Adrenal gland (tissue), 12 donors: ENCODE data around the gene CGRRF1. TPM values are rescaled to one million over a fixed set of nuclear protein-coding genes. Genes with fewer than 3 reads are reported as not detected.

Experiments
- DNase-seq, 7 donors: peaks; one replicate each; pipeline ENCODE4 v3.0.0-alpha.2; 2019 to 2020
- H3K27ac ChIP-seq, 5 donors: fragments of 200-600 bp; sonication (generic) in 4 of 5; 1 replicate in 3 of 5; 2 replicates in 2 of 5; pipeline versions ENCODE4 v1.5.1 to v1.8.0; 2016 to 2020; ENCODE audit warnings: mild to moderate bottlenecking in 1 of 5
- H3K27me3 ChIP-seq: fragments of 200-600 bp; 2 replicates; pipeline ENCODE4 v1.8.0; 2021
- H3K36me3 ChIP-seq, 2 donors: fragments of 200-600 bp; replicated peaks in 1 of 2; 1 replicate in 1 of 2; 2 replicates in 1 of 2; pipeline versions ENCODE4 v1.5.1 to v1.8.0; 2018 to 2022
- H3K4me1 ChIP-seq, 2 donors: fragments of 200-600 bp; replicated peaks in 1 of 2; 1 replicate in 1 of 2; 2 replicates in 1 of 2; pipeline versions ENCODE4 v1.5.1 to v1.8.0; 2018 to 2021
- H3K4me3 ChIP-seq, 4 donors: fragments of 200-600 bp; sonication (generic) in 3 of 4; one replicate each; pipeline ENCODE4 v1.5.1; 2016 to 2018
- H3K9me3 ChIP-seq, 3 donors: fragments of 200-600 bp; sonication (generic) in 1 of 3; replicated peaks in 1 of 3; 1 replicate in 2 of 3; 2 replicates in 1 of 3; pipeline versions ENCODE4 v1.5.1 to v1.8.0; 2016 to 2021
- CTCF ChIP-seq, 6 experiments: fragments of 450-650 bp in 4 of 6; fragments of 200-600 bp in 2 of 6; sonication (generic) in 1 of 6; IDR thresholded peaks; 1 replicate in 5 of 6; 2 replicates in 1 of 6; pipeline versions ENCODE4 v1.5.1 to v1.8.0; 2016 to 2021; ENCODE audit warnings: antibody characterized with exemption in 6 of 6, mild to moderate bottlenecking in 2 of 6, moderate library complexity in 1 of 6
- POLR2A ChIP-seq, 2 donors: fragments of 450-650 bp; IDR thresholded peaks; one replicate each; pipeline ENCODE4 v1.6.1; 2017; ENCODE audit warnings: antibody characterized with exemption in 2 of 2, mild to moderate bottlenecking in 2 of 2, moderate library complexity in 1 of 2
- WGBS, 4 donors: extraction: QIAGEN DNeasy Blood & Tissue Kit in 2 of 4; methylation state at CpG; one replicate each; pipeline versions ENCODE4 v1.1.5 to v1.1.7; 2013 to 2017; 5-methylcytosine and 5-hydroxymethylcytosine counted together
- intact Hi-C, 2 donors: fragments of 100-400 bp; cut with DNase I; formaldehyde crosslinking; loops; one replicate each; pipeline versions ENCODE4 v1.14.1 to v1.15.0; 2022 to 2023
- polyA plus RNA-seq, 3 donors: library from polyadenylated mRNA; stranded (reverse); fragments of 200-250 nt in 2 of 3; fragments of 350-450 nt in 1 of 3; fragmentation: Illumina TruSeq in 1 of 3; extraction: RNeasy Lipid Tissue Mini Kit (QIAGEN cat#74804) in 1 of 3; gene quantifications; one replicate each; pipeline ENCODE4 v1.2.3, GENCODE V29; 2013 to 2014
- total RNA-seq, 9 donors: library from RNA; depleted of rRNA in 4 of 9; stranded (reverse); fragments of >200 nt in 4 of 9; fragments of 120-200 nt in 1 of 9; fragmentation: NEBNext Ultra II Directional in 1 of 9; extraction: Animal tissue kit (Norgen Biotek cat#: 25700) in 1 of 9; gene quantifications; one replicate each; pipeline versions ENCODE4 v1.1.0 to v1.2.4, GENCODE V29; 2013 to 2023
- donor health status: healthy with polysubstance abuse.
- donor health status: Bipolar disorder and iron deficiency.
- donor health status: DM: yes; HTN: yes; CAD: no.
- donor health status: DM: no; HTN: no; CAD: no.
- donor health status: DM: no; HTN: no; CAD: no.
- donor health status: DM: yes; HTN: yes; CAD: no.

The CGRRF1 gene
- total and polyA plus RNA-seq, 12 donors, result 9.4 to 26.9 (median 18.5) TPM

GRCh38 chr14:54556535-54556934 lies 46.8 kb downstream of the CGRRF1 start:
- Histone ChIP-seq H3K4me1 (no peaks in the 10 kb centered on the region), H3K27me3 (no peaks in the 10 kb centered on the region), H3K36me3 (no peaks in the 10 kb centered on the region), H3K9me3 (no peaks in the 10 kb centered on the region), H3K27ac (no peak overlapping the region), H3K4me3 (no peak overlapping the region)
- intact Hi-C loops, result loop anchor here in 1 of 2 donors (10.0 kb wide), 1 partner anchor 248 kb away; no protein-coding TSS in a partner anchor
- no peak for DNase-seq
- WGBS, 4 donors, result 85 to 91% (median 86%) methylated on average over 9 of the region's 9 CpGs
- TF ChIP-seq POLR2A (IDR thresholded peaks at IDR 0.05) (no peak), CTCF (IDR thresholded peaks at IDR 0.05) (no peak)

- DNase-seq, result no peak
- no peak overlapping the region for H3K4me3 ChIP-seq
- H3K4me1 ChIP-seq, result peaks cover 0 to 10% of the 10 kb centered on the region in 2 donors
- no peaks in the 10 kb centered on the region for H3K27me3 ChIP-seq
- WGBS, 4 donors, result 45 to 47% (median 45%) methylated on average over 5 of the region's 5 CpGs
- TF ChIP-seq CTCF (IDR thresholded peaks at IDR 0.05) (no peak), POLR2A (IDR thresholded peaks at IDR 0.05) (no peak)
- H3K9me3 ChIP-seq, result no peaks in the 10 kb centered on the region
- no peak overlapping the region for H3K27ac ChIP-seq
- intact Hi-C loops, result loop anchor here in 1 of 2 donors (10.0 kb wide), 1 partner anchor 242 kb away; no protein-coding TSS in a partner anchor
- H3K36me3 ChIP-seq, result no peaks in the 10 kb centered on the region
Measured at GRCh38 chr14:54562334-54562733, 52.6 kb downstream of the CGRRF1 start.

GRCh38 chr14:54564071-54564867 lies 54.6 kb downstream of the CGRRF1 start:
- 13 to 21% (median 16%) methylated on average over 9 of the region's 9 CpGs for WGBS, 4 donors
- peak overlapping the region in 2 of 4 donors; percentile 52 to 67 for H3K4me3 ChIP-seq
- peaks cover 0 to 10% of the 10 kb centered on the region in 2 donors for H3K4me1 ChIP-seq
- no peaks in the 10 kb centered on the region for H3K9me3 ChIP-seq
- no peak for DNase-seq
- H3K36me3 ChIP-seq, result no peaks in the 10 kb centered on the region
- no peaks in the 10 kb centered on the region for H3K27me3 ChIP-seq
- peak overlapping the region; percentile 96 to 99 (median 98) for H3K27ac ChIP-seq
- intact Hi-C loops, result loop anchor here in 1 of 2 donors (10.0 kb wide), 1 partner anchor 241 kb away; no protein-coding TSS in a partner anchor
- TF ChIP-seq CTCF (IDR thresholded peaks at IDR 0.05), result peak; percentile 75 to 99 (median 90)
- TF ChIP-seq POLR2A (IDR thresholded peaks at IDR 0.05), result no peak

- peak in 4 of 6 experiments; percentile 6 to 36 (median 34) for TF ChIP-seq CTCF (IDR thresholded peaks at IDR 0.05)
- TF ChIP-seq POLR2A (IDR thresholded peaks at IDR 0.05), result peak; percentile 22 to 29
- Histone ChIP-seq H3K36me3 (no peaks in the 10 kb centered on the region), H3K4me1 (peaks cover 0 to 13% of the 10 kb centered on the region in 2 donors), H3K4me3 (peak overlapping the region; percentile 49 to 67 (median 52)), H3K27ac (peak overlapping the region; percentile 96 to 99 (median 98)), H3K27me3 (no peaks in the 10 kb centered on the region), H3K9me3 (no peaks in the 10 kb centered on the region)
- WGBS, 4 donors, result 0 to 12% (median 5%) methylated on average over 15 to 69 of the region's 69 CpGs
- intact Hi-C loops, result loop anchor here (5.0 to 10.0 kb wide), 2 partner anchors 127 to 240 kb away; no protein-coding TSS in a partner anchor
- peak; percentile 67 to 79 (median 71) for DNase-seq
Measured at GRCh38 chr14:54564868-54565784, 55.4 kb downstream of the CGRRF1 start.
